WTC11 (cell line): ENCODE results near the gene HPSE2. TPM values are rescaled to one million over a fixed set of nuclear protein-coding genes. Genes with fewer than 3 reads are reported as not detected.

Experiments
- ATAC-seq: fragments of 200-7000 bp; cut with Tn5 transposase; 2 replicates; pipeline ENCODE4 v1.10.0; 2021; ENCODE audit warnings: mild to moderate bottlenecking, moderate library complexity
- CTCF ChIA-PET: fragments of 300-600 bp; sonication (Branson Sonifier 250); formaldehyde crosslinking; loops from one replicate; lab custom pipeline; 2021; ENCODE audit warnings: antibody characterized with exemption; lab: Charles Lee
- POLR2A ChIA-PET: fragments of 350-600 bp; sonication (Branson Sonifier 250); formaldehyde crosslinking; loops from one replicate; lab custom pipeline; 2021; ENCODE audit warnings: antibody characterized with exemption; lab: Charles Lee
- DNase-seq: peaks from one replicate; pipeline ENCODE4 v3.0.0; 2021; ENCODE audit warnings: low spot score
- H3K27ac Mint-ChIP-seq: 2 replicates; pipeline ENCODE4 v1.8.0; 2021; ENCODE audit warnings: mixed read lengths
- H3K27me3 Mint-ChIP-seq: 2 replicates; pipeline ENCODE4 v1.8.0; 2021; ENCODE audit warnings: low read depth, mild to moderate bottlenecking, moderate library complexity, mixed read lengths
- H3K36me3 Mint-ChIP-seq: 2 replicates; pipeline ENCODE4 v1.8.0; 2021; ENCODE audit warnings: mixed read lengths
- H3K4me1 Mint-ChIP-seq: 2 replicates; pipeline ENCODE4 v1.8.0; 2022; ENCODE audit warnings: mixed read lengths
- H3K4me3 Mint-ChIP-seq: 2 replicates; pipeline ENCODE4 v1.8.0; 2021; ENCODE audit warnings: mild to moderate bottlenecking, moderate library complexity, mixed read lengths
- H3K9me3 Mint-ChIP-seq: 2 replicates; pipeline ENCODE4 v1.8.0; 2021; ENCODE audit warnings: mixed read lengths
- ATF1 ChIP-seq: sonication (generic); formaldehyde crosslinking; IDR thresholded peaks from 2 replicates; pipeline ENCODE4 v1.8.1; 2023; ENCODE audit warnings: mild to moderate bottlenecking, moderate library complexity, missing genetic modification reagents
- CBFB ChIP-seq: sonication (generic); formaldehyde crosslinking; IDR thresholded peaks from 2 replicates; pipeline ENCODE4 v1.8.1; 2022; ENCODE audit warnings: mild to moderate bottlenecking, low read depth, missing genetic modification reagents
- CREB1 ChIP-seq: sonication (generic); formaldehyde crosslinking; IDR thresholded peaks from 2 replicates; pipeline ENCODE4 v1.8.0; 2023; ENCODE audit warnings: mild to moderate bottlenecking, missing genetic modification reagents
- ELF4 ChIP-seq: sonication (generic); formaldehyde crosslinking; IDR thresholded peaks from 2 replicates; pipeline ENCODE4 v1.8.1; 2022; ENCODE audit warnings: low read depth, mild to moderate bottlenecking, moderate library complexity, missing genetic modification reagents
- EMX1 ChIP-seq: fragments of 250-450 bp; sonication (Bioruptor Pico); IDR thresholded peaks from 2 replicates; pipeline ENCODE4 v1.8.0; 2021; ENCODE audit warnings: mild to moderate bottlenecking
- ESRRA ChIP-seq: sonication (generic); formaldehyde crosslinking; IDR thresholded peaks from 2 replicates; pipeline ENCODE4 v1.8.1; 2022; ENCODE audit warnings: mild to moderate bottlenecking, missing genetic modification reagents, borderline replicate concordance
- FOXK1 ChIP-seq: sonication (generic); formaldehyde crosslinking; IDR thresholded peaks from 2 replicates; pipeline ENCODE4 v1.8.0; 2022; ENCODE audit warnings: mild to moderate bottlenecking, moderate library complexity, missing genetic modification reagents
- GABPB1 ChIP-seq: sonication (generic); formaldehyde crosslinking; IDR thresholded peaks from 2 replicates; pipeline ENCODE4 v1.8.1; 2023; ENCODE audit warnings: mild to moderate bottlenecking, missing genetic modification reagents
- GRHL2 ChIP-seq: fragments of 250-450 bp; sonication (Bioruptor Pico); IDR thresholded peaks from 2 replicates; pipeline ENCODE4 v1.8.0; 2022; ENCODE audit warnings: mild to moderate bottlenecking, moderate library complexity; ENCODE audit not compliant: insufficient replicate concordance, severe bottlenecking
- JAZF1 ChIP-seq: fragments of 250-450 bp; sonication (Bioruptor Pico); IDR thresholded peaks from 2 replicates; pipeline ENCODE4 v1.9.0; 2021; ENCODE audit warnings: moderate library complexity, mild to moderate bottlenecking, inconsistent platforms
- MXD4 ChIP-seq: fragments of 250-450 bp; sonication (Bioruptor Pico); IDR thresholded peaks from 2 replicates; pipeline ENCODE4 v1.8.0; 2021; ENCODE audit warnings: mild to moderate bottlenecking, moderate library complexity, borderline replicate concordance
- NFATC4 ChIP-seq: fragments of 250-450 bp; sonication (Bioruptor Pico); IDR thresholded peaks from 2 replicates; pipeline ENCODE4 v1.9.0; 2021; ENCODE audit warnings: mild to moderate bottlenecking
- NR2C2 ChIP-seq: sonication (generic); formaldehyde crosslinking; IDR thresholded peaks from 2 replicates; pipeline ENCODE4 v1.8.0; 2022; ENCODE audit warnings: mild to moderate bottlenecking, missing genetic modification reagents
- SMAD3 ChIP-seq: sonication (generic); formaldehyde crosslinking; IDR thresholded peaks from 2 replicates; pipeline ENCODE4 v1.8.0; 2022; ENCODE audit warnings: missing genetic modification reagents, mild to moderate bottlenecking, borderline replicate concordance
- TP53 ChIP-seq: sonication (generic); formaldehyde crosslinking; IDR thresholded peaks from 2 replicates; pipeline ENCODE4 v1.8.1; 2023; ENCODE audit warnings: mild to moderate bottlenecking, missing genetic modification reagents
- ZNF121 ChIP-seq: sonication (generic); formaldehyde crosslinking; IDR thresholded peaks from 2 replicates; pipeline ENCODE4 v1.8.0; 2023; ENCODE audit warnings: missing genetic modification reagents
- ZNF138 ChIP-seq: sonication (generic); formaldehyde crosslinking; conservative IDR thresholded peaks from 2 replicates; pipeline ENCODE4 v1.8.1; 2022; ENCODE audit warnings: mild to moderate bottlenecking, moderate library complexity, missing genetic modification reagents
- ZNF219 ChIP-seq: sonication (generic); formaldehyde crosslinking; IDR thresholded peaks from 2 replicates; pipeline ENCODE4 v1.8.0; 2023; ENCODE audit warnings: missing genetic modification reagents, mild to moderate bottlenecking, borderline replicate concordance
- ZNF263 ChIP-seq: sonication (generic); formaldehyde crosslinking; IDR thresholded peaks from 2 replicates; pipeline ENCODE4 v1.8.1; 2022; ENCODE audit warnings: low read depth, mild to moderate bottlenecking, moderate library complexity, missing genetic modification reagents
- ZNF317 ChIP-seq: sonication (generic); formaldehyde crosslinking; IDR thresholded peaks from 2 replicates; pipeline ENCODE4 v1.8.1; 2023; ENCODE audit warnings: low read depth, mild to moderate bottlenecking, moderate library complexity, missing genetic modification reagents, borderline replicate concordance
- ZNF396 ChIP-seq: fragments of 250-450 bp; sonication (Bioruptor Pico); IDR thresholded peaks from 2 replicates; pipeline ENCODE4 v1.8.0; 2021; ENCODE audit warnings: mild to moderate bottlenecking, moderate library complexity, borderline replicate concordance
- total RNA-seq: library from RNA; stranded (reverse); gene quantifications from 3 replicates; pipeline ENCODE4 v1.2.3, GENCODE V29; 2021
- TF ChIP-seq, protein P1 (sequence below): sonication (generic); formaldehyde crosslinking; IDR thresholded peaks from 2 replicates; pipeline ENCODE4 v1.8.1; 2023; ENCODE audit warnings: mild to moderate bottlenecking, moderate library complexity, missing genetic modification reagents
- TF ChIP-seq, protein P2 (sequence below): sonication (generic); formaldehyde crosslinking; IDR thresholded peaks from 2 replicates; pipeline ENCODE4 v1.8.0; 2022; ENCODE audit warnings: mild to moderate bottlenecking, missing genetic modification reagents
- TF ChIP-seq, protein P3 (sequence below): fragments of 200-600 bp; IDR thresholded peaks from 2 replicates; pipeline ENCODE4 v1.8.0; 2022; ENCODE audit warnings: antibody characterized with exemption
- TF ChIP-seq, protein P4 (sequence below): sonication (generic); formaldehyde crosslinking; IDR thresholded peaks from 2 replicates; pipeline ENCODE4 v1.8.1; 2023; ENCODE audit warnings: mild to moderate bottlenecking, missing genetic modification reagents
- TF ChIP-seq, protein P5 (sequence below): sonication (generic); formaldehyde crosslinking; IDR thresholded peaks from 2 replicates; pipeline ENCODE4 v1.8.1; 2022; ENCODE audit warnings: mild to moderate bottlenecking, moderate library complexity, missing genetic modification reagents

The HPSE2 gene
- total RNA-seq, 1 experiment from 2014 or later, result 0.66 TPM

DNA sequence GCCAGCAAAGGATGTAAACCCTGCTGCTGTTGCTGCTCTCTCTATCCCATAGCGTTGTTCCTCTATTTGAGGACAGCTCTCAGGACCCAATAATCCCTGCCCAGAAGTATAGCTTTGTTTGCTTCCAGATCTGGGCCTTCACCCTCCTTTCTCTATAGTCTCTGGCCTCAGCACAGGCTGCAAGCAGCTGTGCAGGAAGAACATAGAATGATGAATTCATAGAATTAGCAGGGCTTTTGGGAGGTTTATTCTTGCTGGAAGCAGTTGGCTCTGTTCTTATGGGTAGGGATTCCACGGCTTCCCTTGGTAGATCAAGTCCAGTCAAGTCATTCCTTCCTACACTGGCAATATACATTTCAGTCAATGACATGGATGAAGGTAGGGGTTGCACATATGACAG, 354.7 kb downstream of the HPSE2 start (continued):
- TF ChIP-seq, protein P1, sequence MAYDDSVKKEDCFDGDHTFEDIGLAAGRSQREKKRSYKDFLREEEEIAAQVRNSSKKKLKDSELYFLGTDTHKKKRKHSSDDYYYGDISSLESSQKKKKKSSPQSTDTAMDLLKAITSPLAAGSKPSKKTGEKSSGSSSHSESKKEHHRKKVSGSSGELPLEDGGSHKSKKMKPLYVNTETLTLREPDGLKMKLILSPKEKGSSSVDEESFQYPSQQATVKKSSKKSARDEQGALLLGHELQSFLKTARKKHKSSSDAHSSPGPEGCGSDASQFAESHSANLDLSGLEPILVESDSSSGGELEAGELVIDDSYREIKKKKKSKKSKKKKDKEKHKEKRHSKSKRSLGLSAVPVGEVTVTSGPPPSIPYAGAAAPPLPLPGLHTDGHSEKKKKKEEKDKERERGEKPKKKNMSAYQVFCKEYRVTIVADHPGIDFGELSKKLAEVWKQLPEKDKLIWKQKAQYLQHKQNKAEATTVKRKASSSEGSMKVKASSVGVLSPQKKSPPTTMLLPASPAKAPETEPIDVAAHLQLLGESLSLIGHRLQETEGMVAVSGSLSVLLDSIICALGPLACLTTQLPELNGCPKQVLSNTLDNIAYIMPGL (CRISPR knock-in tag), result no peak
- TF ChIP-seq, protein P2, sequence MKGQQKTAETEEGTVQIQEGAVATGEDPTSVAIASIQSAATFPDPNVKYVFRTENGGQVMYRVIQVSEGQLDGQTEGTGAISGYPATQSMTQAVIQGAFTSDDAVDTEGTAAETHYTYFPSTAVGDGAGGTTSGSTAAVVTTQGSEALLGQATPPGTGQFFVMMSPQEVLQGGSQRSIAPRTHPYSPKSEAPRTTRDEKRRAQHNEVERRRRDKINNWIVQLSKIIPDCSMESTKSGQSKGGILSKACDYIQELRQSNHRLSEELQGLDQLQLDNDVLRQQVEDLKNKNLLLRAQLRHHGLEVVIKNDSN (CRISPR knock-in tag), result no peak
- no peak for TF ChIP-seq SMAD3 (CRISPR knock-in tag)

DNA sequence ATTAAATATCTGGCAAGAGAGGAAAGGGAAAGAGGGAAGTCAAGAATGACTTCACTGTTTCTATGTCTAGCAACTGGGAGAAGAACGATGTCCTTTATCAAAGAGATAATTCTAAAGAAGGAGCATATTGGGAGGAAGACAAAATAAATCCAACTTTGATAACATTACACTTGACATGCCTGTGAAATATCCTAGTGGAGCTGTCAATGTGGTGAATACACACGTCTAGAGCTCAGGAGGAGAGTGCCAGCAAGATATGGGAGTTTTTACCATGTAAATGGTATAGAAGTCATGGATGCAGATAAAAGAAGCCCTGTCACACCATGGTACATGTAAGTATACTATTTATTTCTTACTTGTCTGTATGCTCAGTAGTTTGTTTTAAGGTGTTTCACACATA, 356.7 kb downstream of the HPSE2 start:
- no peaks in the 10 kb centered on the region for H3K36me3 Mint-ChIP-seq
- H3K27ac Mint-ChIP-seq, result no peak overlapping the region
- CTCF ChIA-PET, result interaction anchor here (0.6 to 1.1 kb wide), 3 partner anchors 26 to 1035 kb away, joined by 3 to 4 read pairs (median 3); no protein-coding TSS in a partner anchor
- H3K4me1 Mint-ChIP-seq, result no peaks in the 10 kb centered on the region
- DNase-seq (no peak), ATAC-seq (no peak)
- H3K4me3 Mint-ChIP-seq, result no peak overlapping the region
- no peaks in the 10 kb centered on the region for H3K9me3 Mint-ChIP-seq
- H3K27me3 Mint-ChIP-seq, result no peaks in the 10 kb centered on the region
- POLR2A ChIA-PET, result no interaction called here
- TF ChIP-seq ATF1 (CRISPR knock-in tag), result no peak
- no peak for TF ChIP-seq NFATC4 (CRISPR knock-in tag)
- TF ChIP-seq CREB1 (CRISPR knock-in tag), result no peak
- no peak for TF ChIP-seq MXD4 (CRISPR knock-in tag)
- no peak for TF ChIP-seq NR2C2 (CRISPR knock-in tag)
- TF ChIP-seq, protein P2 (CRISPR knock-in tag), result no peak
- TF ChIP-seq, protein P3, sequence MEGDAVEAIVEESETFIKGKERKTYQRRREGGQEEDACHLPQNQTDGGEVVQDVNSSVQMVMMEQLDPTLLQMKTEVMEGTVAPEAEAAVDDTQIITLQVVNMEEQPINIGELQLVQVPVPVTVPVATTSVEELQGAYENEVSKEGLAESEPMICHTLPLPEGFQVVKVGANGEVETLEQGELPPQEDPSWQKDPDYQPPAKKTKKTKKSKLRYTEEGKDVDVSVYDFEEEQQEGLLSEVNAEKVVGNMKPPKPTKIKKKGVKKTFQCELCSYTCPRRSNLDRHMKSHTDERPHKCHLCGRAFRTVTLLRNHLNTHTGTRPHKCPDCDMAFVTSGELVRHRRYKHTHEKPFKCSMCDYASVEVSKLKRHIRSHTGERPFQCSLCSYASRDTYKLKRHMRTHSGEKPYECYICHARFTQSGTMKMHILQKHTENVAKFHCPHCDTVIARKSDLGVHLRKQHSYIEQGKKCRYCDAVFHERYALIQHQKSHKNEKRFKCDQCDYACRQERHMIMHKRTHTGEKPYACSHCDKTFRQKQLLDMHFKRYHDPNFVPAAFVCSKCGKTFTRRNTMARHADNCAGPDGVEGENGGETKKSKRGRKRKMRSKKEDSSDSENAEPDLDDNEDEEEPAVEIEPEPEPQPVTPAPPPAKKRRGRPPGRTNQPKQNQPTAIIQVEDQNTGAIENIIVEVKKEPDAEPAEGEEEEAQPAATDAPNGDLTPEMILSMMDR, result no peak
- TF ChIP-seq CBFB (CRISPR knock-in tag), result no peak
- no peak for TF ChIP-seq GABPB1 (CRISPR knock-in tag)
- no peak for TF ChIP-seq ZNF121 (CRISPR knock-in tag)
- no peak for TF ChIP-seq ZNF263 (CRISPR knock-in tag)
- no peak for TF ChIP-seq ZNF317 (CRISPR knock-in tag)
- no peak for TF ChIP-seq EMX1 (CRISPR knock-in tag)
- TF ChIP-seq ELF4 (CRISPR knock-in tag), result no peak
- TF ChIP-seq JAZF1 (CRISPR knock-in tag), result no peak
- TF ChIP-seq ZNF138, result no peak
- TF ChIP-seq, protein P4, sequence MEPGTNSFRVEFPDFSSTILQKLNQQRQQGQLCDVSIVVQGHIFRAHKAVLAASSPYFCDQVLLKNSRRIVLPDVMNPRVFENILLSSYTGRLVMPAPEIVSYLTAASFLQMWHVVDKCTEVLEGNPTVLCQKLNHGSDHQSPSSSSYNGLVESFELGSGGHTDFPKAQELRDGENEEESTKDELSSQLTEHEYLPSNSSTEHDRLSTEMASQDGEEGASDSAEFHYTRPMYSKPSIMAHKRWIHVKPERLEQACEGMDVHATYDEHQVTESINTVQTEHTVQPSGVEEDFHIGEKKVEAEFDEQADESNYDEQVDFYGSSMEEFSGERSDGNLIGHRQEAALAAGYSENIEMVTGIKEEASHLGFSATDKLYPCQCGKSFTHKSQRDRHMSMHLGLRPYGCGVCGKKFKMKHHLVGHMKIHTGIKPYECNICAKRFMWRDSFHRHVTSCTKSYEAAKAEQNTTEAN, result no peak

DNA sequence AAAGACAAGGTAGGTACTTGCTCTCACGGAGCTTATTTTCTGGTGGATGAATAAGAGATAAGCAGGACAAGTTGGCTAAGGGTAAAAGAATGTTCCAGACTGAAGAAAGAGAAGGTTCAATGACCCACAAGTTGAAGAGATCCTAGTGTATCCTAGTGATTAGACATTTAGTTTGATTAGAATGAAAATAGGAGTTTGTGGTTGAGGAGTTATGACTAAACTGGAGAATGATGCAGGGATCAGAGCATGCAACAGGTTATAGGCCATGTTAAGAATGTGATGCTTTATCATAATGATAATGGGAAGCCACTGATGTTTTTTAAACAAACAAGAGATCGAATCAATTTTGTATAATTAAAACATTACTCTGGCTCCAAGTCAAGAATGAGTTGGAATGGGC, 357.2 kb downstream of the HPSE2 start:
- H3K4me1 Mint-ChIP-seq, result no peaks in the 10 kb centered on the region
- POLR2A ChIA-PET, result no interaction called here
- no peak for ATAC-seq

More for the DNA sequence above, 357.2 kb downstream of the HPSE2 start:
- no peaks in the 10 kb centered on the region for H3K9me3 Mint-ChIP-seq
- H3K27ac Mint-ChIP-seq, result no peak overlapping the region
- no peaks in the 10 kb centered on the region for H3K27me3 Mint-ChIP-seq
- no peak overlapping the region for H3K4me3 Mint-ChIP-seq
- TF ChIP-seq, protein P3, result no peak
- TF ChIP-seq GRHL2 (no peak), ZNF396 (no peak), ZNF219 (no peak), ESRRA (CRISPR knock-in tag) (no peak), TP53 (no peak), FOXK1 (CRISPR knock-in tag) (no peak), ELF4 (CRISPR knock-in tag) (no peak)
- TF ChIP-seq, protein P5, sequence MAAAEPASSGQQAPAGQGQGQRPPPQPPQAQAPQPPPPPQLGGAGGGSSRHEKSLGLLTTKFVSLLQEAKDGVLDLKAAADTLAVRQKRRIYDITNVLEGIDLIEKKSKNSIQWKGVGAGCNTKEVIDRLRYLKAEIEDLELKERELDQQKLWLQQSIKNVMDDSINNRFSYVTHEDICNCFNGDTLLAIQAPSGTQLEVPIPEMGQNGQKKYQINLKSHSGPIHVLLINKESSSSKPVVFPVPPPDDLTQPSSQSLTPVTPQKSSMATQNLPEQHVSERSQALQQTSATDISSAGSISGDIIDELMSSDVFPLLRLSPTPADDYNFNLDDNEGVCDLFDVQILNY (CRISPR knock-in tag), result no peak
- no peaks in the 10 kb centered on the region for H3K36me3 Mint-ChIP-seq
- no peak for DNase-seq
- CTCF ChIA-PET, result no interaction called here
